Measurements from ENCODE around the gene DAB2IP. TPM values are rescaled to one million over a fixed set of nuclear protein-coding genes. Genes with fewer than 3 reads are reported as not detected.
A peak's percentile ranks its signal among the peaks of the same experiment; 100 is the strongest.
"Not testable (repeated sequence)": the region's sequence is repeated elsewhere in the genome, so short reads cannot be mapped to it uniquely, and the experiment has no call there.

The DAB2IP gene
- total and polyA plus RNA-seq, 2 donors (not counting 1 experiment from before 2014, with no cell fraction given) = 14.6 to 16.5 TPM

- Histone ChIP-seq H4K20me1 (ENCODE audit: control insufficient read depth, extremely low read depth, insufficient read depth, low read length) (no peaks in the 10 kb centered on the region), H3K79me2 (ENCODE audit: control insufficient read depth, insufficient read depth, low read length) (peaks cover 5% of the 10 kb centered on the region), H3K36me3 (ENCODE audit: control insufficient read depth, insufficient read depth, low read length) (no peaks in the 10 kb centered on the region), H3K27ac (ENCODE audit: insufficient read depth, low read length) (no peak overlapping the region), H3K4me1 (ENCODE audit: control insufficient read depth, extremely low read depth, insufficient read depth, low read length) (peaks cover 31% of the 10 kb centered on the region), H3K9me3 (ENCODE audit: control insufficient read depth, insufficient read depth, low read depth, low read length) (no peaks in the 10 kb centered on the region), H3K4me3 (replicated peaks in 1 of 4; ENCODE audit: control extremely low read depth in 1 of 4, insufficient read depth in 1 of 4, low read depth in 3 of 4, low read length in 4 of 4) (no peak overlapping the region), H3K27me3 (ENCODE audit: control insufficient read depth, insufficient read depth, low read length) (no peaks in the 10 kb centered on the region), H3K9ac (ENCODE audit: insufficient read depth, low read length) (no peak overlapping the region), H3K4me2 (ENCODE audit: extremely low read depth, insufficient read depth, low read length) (no peak overlapping the region), H2AFZ (ENCODE audit: low read length) (no peak overlapping the region)
- no peak for DNase-seq (ENCODE audit: low read depth in 2 of 2)
- TF ChIP-seq EZH2 (IDR thresholded peaks at IDR 0.05; ENCODE audit: low read length, missing control alignments) = no peak
- TF ChIP-seq CTCF (conservative IDR thresholded peaks at IDR 0.05 in 1 of 2, IDR thresholded peaks at IDR 0.05 in 1 of 2; ENCODE audit: low read depth in 1 of 2, low read length in 2 of 2) = no peak
These were observed 89.9 kb downstream of the DAB2IP start for GRCh38 chr9:121741228-121741918.

GRCh38 chr9:121741919-121742283 is 90.5 kb downstream of the DAB2IP start:
- H3K4me1 ChIP-seq (ENCODE audit: control insufficient read depth, extremely low read depth, insufficient read depth, low read length) = peaks cover 26% of the 10 kb centered on the region
- not testable (repeated sequence) for H3K9me3 ChIP-seq (ENCODE audit: control insufficient read depth, insufficient read depth, low read depth, low read length); H3K9ac ChIP-seq (ENCODE audit: insufficient read depth, low read length); H3K36me3 ChIP-seq (ENCODE audit: control insufficient read depth, insufficient read depth, low read length); H4K20me1 ChIP-seq (ENCODE audit: control insufficient read depth, extremely low read depth, insufficient read depth, low read length); H3K27ac ChIP-seq (ENCODE audit: insufficient read depth, low read length); DNase-seq (ENCODE audit: low read depth in 2 of 2); H3K79me2 ChIP-seq (ENCODE audit: control insufficient read depth, insufficient read depth, low read length); H3K4me3 ChIP-seq (replicated peaks in 1 of 4; ENCODE audit: control extremely low read depth in 1 of 4, insufficient read depth in 1 of 4, low read depth in 3 of 4, low read length in 4 of 4); H2AFZ ChIP-seq (ENCODE audit: low read length); H3K4me2 ChIP-seq (ENCODE audit: extremely low read depth, insufficient read depth, low read length); H3K27me3 ChIP-seq (ENCODE audit: control insufficient read depth, insufficient read depth, low read length)

- Histone ChIP-seq H3K4me2 (ENCODE audit: extremely low read depth, insufficient read depth, low read length) (no peak overlapping the region), H3K27me3 (ENCODE audit: control insufficient read depth, insufficient read depth, low read length) (no peaks in the 10 kb centered on the region), H4K20me1 (ENCODE audit: control insufficient read depth, extremely low read depth, insufficient read depth, low read length) (no peaks in the 10 kb centered on the region), H3K9me3 (ENCODE audit: control insufficient read depth, insufficient read depth, low read depth, low read length) (no peaks in the 10 kb centered on the region), H3K79me2 (ENCODE audit: control insufficient read depth, insufficient read depth, low read length) (peaks cover 5% of the 10 kb centered on the region), H3K27ac (ENCODE audit: insufficient read depth, low read length) (peak overlapping the region; percentile 53), H3K4me1 (ENCODE audit: control insufficient read depth, extremely low read depth, insufficient read depth, low read length) (peaks cover 28% of the 10 kb centered on the region), H2AFZ (ENCODE audit: low read length) (no peak overlapping the region), H3K4me3 (replicated peaks in 1 of 4; ENCODE audit: control extremely low read depth in 1 of 4, insufficient read depth in 1 of 4, low read depth in 3 of 4, low read length in 4 of 4) (peak overlapping the region in 2 of 4 experiments; percentile 66 to 70), H3K9ac (ENCODE audit: insufficient read depth, low read length) (no peak overlapping the region), H3K36me3 (ENCODE audit: control insufficient read depth, insufficient read depth, low read length) (no peaks in the 10 kb centered on the region)
- no peak for TF ChIP-seq EZH2 (IDR thresholded peaks at IDR 0.05; ENCODE audit: low read length, missing control alignments)
- TF ChIP-seq CTCF (conservative IDR thresholded peaks at IDR 0.05 in 1 of 2, IDR thresholded peaks at IDR 0.05 in 1 of 2; ENCODE audit: low read depth in 1 of 2, low read length in 2 of 2) = no peak
- no peak for DNase-seq (ENCODE audit: low read depth in 2 of 2)
These were observed 91.5 kb downstream of the DAB2IP start for GRCh38 chr9:121742923-121743322.
